Activated naive CD4-positive, alpha-beta T cell treated with anti-CD3 and anti-CD28 coated beads, Interleukin-2, amount 50 U/mL, for 72 hours (primary cell): ENCODE data around the gene VRK2. TPM values are rescaled to one million over a fixed set of nuclear protein-coding genes. Genes with fewer than 3 reads are reported as not detected.
"Not testable (repeated sequence)": the region's sequence is repeated elsewhere in the genome, so short reads cannot be mapped to it uniquely, and the experiment has no call there.

Source experiments
- ATAC-seq, 2 donors: fragments of 150-1000 bp; cut with Tn5 transposase; 2 replicates each; pipeline ENCODE4 v1.10.0; 2021; ENCODE audit warnings: mild to moderate bottlenecking in 2 of 2, moderate library complexity in 2 of 2
- DNase-seq, 2 donors: peaks; one replicate each; pipeline ENCODE4 v3.0.0; 2021 to 2022; ENCODE audit warnings: low spot score in 2 of 2
- H3K27ac Mint-ChIP-seq, 2 donors: one replicate each; pipeline ENCODE4 v1.8.0; 2022; ENCODE audit warnings: mild to moderate bottlenecking in 2 of 2, mixed read lengths in 2 of 2
- H3K36me3 Mint-ChIP-seq, 2 donors: one replicate each; pipeline ENCODE4 v1.8.0; 2022; ENCODE audit warnings: mixed read lengths in 2 of 2
- H3K9me3 Mint-ChIP-seq, 2 donors: one replicate each; pipeline ENCODE4 v1.8.0; 2022; ENCODE audit warnings: mixed read lengths in 2 of 2
- total RNA-seq, 2 donors: library from RNA; stranded (reverse); gene quantifications; one replicate each; pipeline ENCODE4 v1.2.3, GENCODE V29; 2022

VRK2 gene
- total RNA-seq, 2 donors from 2014 or later = 6.9 to 20.9 TPM

GRCh38 chr2:58081000-58081399 lies 34.4 kb downstream of the VRK2 start:
- Mint-ChIP-seq H3K9me3 (peaks cover 0 to 5% of the 10 kb centered on the region in 2 donors), H3K36me3 (peaks cover 0 to 7% of the 10 kb centered on the region in 2 donors), H3K27ac (no peak overlapping the region)
- DNase-seq (no peak), ATAC-seq (no peak)

- DNase-seq = no peak
- Mint-ChIP-seq H3K9me3 (peaks cover 0 to 4% of the 10 kb centered on the region in 2 donors), H3K27ac (no peak overlapping the region), H3K36me3 (peaks cover 26 to 33% of the 10 kb centered on the region in 2 donors)
- ATAC-seq = no peak
Measured at GRCh38 chr2:58089081-58089480, 42.5 kb downstream of the VRK2 start.

- peaks cover 21 to 45% of the 10 kb centered on the region in 2 donors for H3K36me3 Mint-ChIP-seq
- not testable (repeated sequence) for H3K9me3 Mint-ChIP-seq, DNase-seq, H3K27ac Mint-ChIP-seq, ATAC-seq
Measured at GRCh38 chr2:58092772-58093171, 46.2 kb downstream of the VRK2 start.

- Mint-ChIP-seq H3K9me3 (peaks cover 0 to 7% of the 10 kb centered on the region in 2 donors), H3K36me3 (peaks cover 9 to 22% of the 10 kb centered on the region in 2 donors), H3K27ac (no peak overlapping the region)
- DNase-seq (no peak), ATAC-seq (no peak)
Measured at GRCh38 chr2:58097025-58097424, 50.4 kb downstream of the VRK2 start.

GRCh38 chr2:58098254-58099095 lies 51.9 kb downstream of the VRK2 start:
- ATAC-seq (no peak), DNase-seq (no peak)
- Mint-ChIP-seq H3K36me3 (peaks cover 0 to 12% of the 10 kb centered on the region in 2 donors), H3K9me3 (peaks cover 0 to 3% of the 10 kb centered on the region in 2 donors), H3K27ac (no peak overlapping the region)

GRCh38 chr2:58099096-58099769 lies 52.6 kb downstream of the VRK2 start:
- ATAC-seq (no peak), DNase-seq (no peak)
- H3K9me3 Mint-ChIP-seq = peaks cover 0 to 3% of the 10 kb centered on the region in 2 donors
- no peak overlapping the region for H3K27ac Mint-ChIP-seq
- H3K36me3 Mint-ChIP-seq = peaks cover 0 to 10% of the 10 kb centered on the region in 2 donors

- Mint-ChIP-seq H3K36me3 (no peaks in the 10 kb centered on the region), H3K9me3 (no peaks in the 10 kb centered on the region), H3K27ac (no peak overlapping the region)
- DNase-seq (no peak), ATAC-seq (peak in 1 of 2 donors; percentile 57)
Measured at GRCh38 chr2:58101500-58101899, 54.9 kb downstream of the VRK2 start.

GRCh38 chr2:58106896-58107295 lies 60.3 kb downstream of the VRK2 start:
- DNase-seq (no peak), ATAC-seq (no peak)
- Mint-ChIP-seq H3K36me3 (peaks cover 7% of the 10 kb centered on the region in 2 donors), H3K27ac (no peak overlapping the region), H3K9me3 (no peaks in the 10 kb centered on the region)

GRCh38 chr2:58107803-58108710 lies 61.5 kb downstream of the VRK2 start:
- Mint-ChIP-seq H3K9me3 (no peaks in the 10 kb centered on the region), H3K27ac (peak overlapping the region in 1 of 2 donors; percentile 7), H3K36me3 (peaks cover 7% of the 10 kb centered on the region in 2 donors)
- ATAC-seq (peak; percentile 75 to 97), DNase-seq (no peak)

GRCh38 chr2:58109481-58109880 lies 62.9 kb downstream of the VRK2 start:
- DNase-seq = no peak
- no peaks in the 10 kb centered on the region for H3K9me3 Mint-ChIP-seq
- ATAC-seq = no peak
- H3K36me3 Mint-ChIP-seq = peaks cover 7 to 14% of the 10 kb centered on the region in 2 donors
- H3K27ac Mint-ChIP-seq = no peak overlapping the region

GRCh38 chr2:58110765-58111164 lies 64.2 kb downstream of the VRK2 start:
- DNase-seq (no peak), ATAC-seq (no peak)
- H3K9me3 Mint-ChIP-seq = peaks cover 0 to 4% of the 10 kb centered on the region in 2 donors
- H3K36me3 Mint-ChIP-seq = peaks cover 12 to 14% of the 10 kb centered on the region in 2 donors
- H3K27ac Mint-ChIP-seq = no peak overlapping the region

GRCh38 chr2:58113563-58113962 lies 67.0 kb downstream of the VRK2 start:
- not testable (repeated sequence) for ATAC-seq, DNase-seq
- peak overlapping the region in 1 of 2 donors; percentile 88 for H3K27ac Mint-ChIP-seq

GRCh38 chr2:58120626-58121229 lies 74.1 kb downstream of the VRK2 start:
- peaks cover 11 to 13% of the 10 kb centered on the region in 2 donors for H3K36me3 Mint-ChIP-seq
- peaks cover 4 to 5% of the 10 kb centered on the region in 2 donors for H3K9me3 Mint-ChIP-seq
- DNase-seq (no peak), ATAC-seq (peak; percentile 20 to 37)
- H3K27ac Mint-ChIP-seq = no peak overlapping the region

More at GRCh38 chr2:58113563-58113962, 67.0 kb downstream of the VRK2 start:
- H3K9me3 Mint-ChIP-seq = not testable (repeated sequence)
- peaks cover 14% of the 10 kb centered on the region in 2 donors for H3K36me3 Mint-ChIP-seq

GRCh38 chr2:58122040-58122439 lies 75.4 kb downstream of the VRK2 start:
- Mint-ChIP-seq H3K36me3 (peaks cover 10 to 11% of the 10 kb centered on the region in 2 donors), H3K9me3 (peaks cover 0 to 5% of the 10 kb centered on the region in 2 donors), H3K27ac (no peak overlapping the region)
- no peak for DNase-seq
- ATAC-seq = no peak

GRCh38 chr2:58122540-58122939 lies 75.9 kb downstream of the VRK2 start:
- Mint-ChIP-seq H3K36me3 (peaks cover 10 to 11% of the 10 kb centered on the region in 2 donors), H3K27ac (no peak overlapping the region), H3K9me3 (peaks cover 0 to 4% of the 10 kb centered on the region in 2 donors)
- ATAC-seq = no peak
- DNase-seq = no peak

GRCh38 chr2:58127111-58127510 lies 80.5 kb downstream of the VRK2 start:
- Mint-ChIP-seq H3K27ac (no peak overlapping the region), H3K36me3 (peaks cover 4 to 12% of the 10 kb centered on the region in 2 donors), H3K9me3 (no peaks in the 10 kb centered on the region)
- DNase-seq = no peak
- ATAC-seq = no peak
